Ecto neural progenitor cell (in vitro differentiated cells): Measurements from ENCODE around the gene MYLIP.
"Not testable (repeated sequence)": the region's sequence is repeated elsewhere in the genome, so short reads cannot be mapped to it uniquely, and the experiment has no call there.

ENCODE experiments used
- DNase-seq: peaks from one replicate; pipeline ENCODE4 v3.0.0-alpha.2; 2018; ENCODE audit warnings: low spot score

The MYLIP gene

GRCh38 chr6:16174416-16175078, 45.7 kb downstream of the MYLIP start:
- DNase-seq: no peak

GRCh38 chr6:16176600-16176999, 47.7 kb downstream of the MYLIP start:
- DNase-seq: not testable (repeated sequence)

GRCh38 chr6:16177881-16178280, 49.0 kb downstream of the MYLIP start:
- DNase-seq: no peak

- no peak for DNase-seq
Measured at GRCh38 chr6:16178351-16178750, 49.5 kb downstream of the MYLIP start.

- DNase-seq: no peak
Measured at GRCh38 chr6:16179063-16179462, 50.2 kb downstream of the MYLIP start.

DNA sequence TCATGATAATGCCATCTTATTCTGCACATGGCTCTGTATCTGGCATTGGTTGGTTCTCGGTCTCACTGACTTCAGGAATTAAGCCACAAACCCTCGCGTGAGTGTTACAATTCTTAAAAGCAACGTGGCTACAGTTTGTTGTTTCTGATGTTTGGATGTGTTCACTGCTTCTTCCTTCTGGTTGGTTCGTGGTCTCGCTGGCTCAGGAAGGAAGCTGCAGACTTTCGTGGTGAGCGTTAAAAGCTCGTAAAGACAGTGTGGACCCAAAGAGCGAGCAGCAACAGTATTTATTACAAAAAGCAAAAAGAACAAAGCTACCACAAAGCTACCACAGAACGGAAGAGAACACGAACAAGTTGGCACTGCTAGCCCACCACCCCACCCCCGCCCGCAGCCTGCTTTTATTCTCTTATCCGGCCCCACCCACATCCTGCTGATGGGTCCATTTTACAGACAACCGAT, 51.1 kb downstream of the MYLIP start:
- no peak for DNase-seq

DNA sequence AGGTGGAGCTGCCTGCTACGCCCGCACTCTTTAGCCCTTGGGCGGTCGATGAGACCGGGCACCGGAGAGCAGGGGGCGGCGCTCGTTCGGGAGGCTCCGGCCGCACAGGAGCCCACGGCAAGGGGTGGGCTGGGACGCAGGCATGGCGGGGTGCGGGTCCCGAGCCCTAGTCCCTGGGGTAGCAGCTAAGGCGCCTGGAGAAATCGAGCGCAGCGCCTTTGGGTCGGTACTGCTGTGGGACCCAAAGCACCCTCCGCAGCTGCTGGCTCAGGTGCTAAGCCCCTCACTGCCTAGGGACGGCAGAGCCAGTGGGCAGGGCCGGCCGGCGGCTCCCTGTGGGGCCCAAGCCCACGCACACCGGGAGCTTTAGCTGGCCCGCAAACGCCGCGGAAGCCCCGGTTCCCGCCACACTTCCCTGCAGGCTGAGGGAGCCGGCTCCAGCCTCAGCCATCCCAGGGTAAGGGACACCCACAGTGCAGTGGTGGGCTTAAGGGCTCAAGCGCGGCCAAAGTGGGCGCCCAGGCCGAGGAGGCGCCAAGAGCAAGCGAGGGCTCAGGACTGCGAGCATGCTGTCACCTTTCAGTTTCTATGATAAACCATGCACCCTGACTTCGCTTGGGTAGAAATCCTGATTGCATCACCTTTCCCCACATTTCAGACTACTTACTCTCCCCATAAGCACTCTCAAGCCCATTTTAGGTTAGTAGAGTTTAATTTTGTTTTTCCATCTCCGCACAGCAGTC, 52.0 kb downstream of the MYLIP start:
- no peak for DNase-seq

DNA sequence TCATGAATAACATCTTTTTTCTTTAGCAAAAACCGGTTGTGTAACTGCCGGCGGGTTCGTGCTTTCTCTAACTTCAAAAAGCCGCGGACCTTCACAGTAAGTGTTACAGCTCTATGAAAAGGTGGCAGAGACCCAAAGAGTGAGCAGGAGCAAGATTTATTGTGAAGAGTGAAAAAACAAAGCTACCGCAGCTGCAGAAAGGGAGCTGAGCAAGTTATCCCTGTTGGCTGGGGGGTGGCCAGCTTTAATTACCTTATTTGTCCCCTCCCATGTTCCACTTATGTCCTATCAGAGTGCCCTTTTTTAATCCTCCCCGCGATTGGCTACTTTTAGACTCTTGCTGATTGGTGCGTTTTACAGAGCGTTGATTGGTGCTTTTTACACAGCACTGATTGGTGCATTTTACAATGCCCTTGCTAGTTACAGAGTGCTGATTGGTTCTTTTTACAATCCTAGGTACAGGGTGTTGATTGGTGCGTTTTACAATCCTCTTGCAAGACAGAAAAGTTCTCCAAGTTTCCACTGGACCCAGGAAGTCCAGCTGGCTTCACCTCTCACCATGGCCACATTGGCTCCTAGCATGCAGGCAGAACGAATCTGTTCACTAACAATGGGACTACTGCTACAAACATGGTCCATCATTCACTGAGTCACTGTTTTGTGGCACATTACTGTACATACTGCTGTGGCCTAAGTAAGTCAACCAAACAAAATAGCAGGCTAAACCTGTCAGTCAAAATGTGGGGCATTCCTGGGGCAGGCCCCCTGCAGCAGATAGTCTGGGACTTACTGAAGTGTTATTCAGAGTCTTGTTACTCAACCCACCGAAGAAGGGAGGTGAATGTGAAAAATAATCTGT, 52.8 kb downstream of the MYLIP start:
- DNase-seq: no peak

GRCh38 chr6:16183187-16183664, 54.3 kb downstream of the MYLIP start:
- DNase-seq: no peak

DNA sequence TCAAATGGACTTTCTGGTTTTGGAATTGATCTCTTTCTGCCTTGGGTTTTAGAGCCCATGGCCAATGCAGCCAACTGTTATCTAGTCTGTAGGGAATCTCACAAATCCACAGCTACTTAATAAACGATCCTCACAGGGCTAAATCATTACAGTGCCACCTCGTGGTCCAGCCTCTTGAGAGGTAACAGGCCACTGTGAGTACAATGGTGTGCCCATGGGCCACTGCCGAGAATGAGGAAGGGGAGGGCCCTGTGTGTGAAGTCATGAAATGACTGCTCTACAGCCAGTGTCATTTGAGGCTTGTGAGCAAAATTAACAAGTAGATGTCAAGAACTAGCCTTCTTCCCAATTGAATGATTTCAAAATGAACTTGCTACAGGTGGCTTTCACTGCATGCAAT, 55.2 kb downstream of the MYLIP start:
- no peak for DNase-seq

GRCh38 chr6:16184551-16184950, 55.7 kb downstream of the MYLIP start:
- DNase-seq: no peak

GRCh38 chr6:16187176-16187575, 58.3 kb downstream of the MYLIP start:
- DNase-seq: no peak

- DNase-seq: no peak
Measured at GRCh38 chr6:16190214-16190613, 61.3 kb downstream of the MYLIP start.

GRCh38 chr6:16196260-16196983, 67.5 kb downstream of the MYLIP start:
- DNase-seq: no peak

DNA sequence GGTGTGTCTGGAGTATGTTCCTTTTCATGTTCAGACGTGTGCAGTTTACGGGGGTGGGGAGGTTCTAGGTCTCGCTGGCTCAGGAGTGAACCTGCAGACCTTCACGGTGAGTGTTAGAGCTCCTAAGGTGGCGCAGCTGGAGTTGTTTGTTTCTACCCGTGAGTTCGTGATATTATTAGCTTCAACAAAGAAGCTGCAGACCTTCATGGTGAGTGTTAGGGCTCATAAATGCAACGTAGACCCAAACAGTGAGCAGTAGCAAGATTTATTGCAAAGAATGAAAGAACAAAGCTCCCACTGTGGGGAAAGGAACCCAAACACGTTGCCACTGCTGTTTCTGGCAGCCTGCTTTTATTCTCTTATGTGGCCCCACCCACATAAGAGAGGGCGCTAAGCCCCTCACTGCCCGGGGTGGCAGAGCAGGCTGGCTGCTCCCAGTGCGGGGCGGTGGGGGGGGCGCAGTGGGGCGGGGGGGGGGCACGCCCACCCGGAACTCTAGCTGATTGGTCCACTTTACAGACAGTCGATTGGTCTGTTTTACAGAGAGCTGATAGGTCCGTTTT, 68.2 kb downstream of the MYLIP start:
- no peak for DNase-seq
